C4-2B (cell line): ENCODE results near the gene SMTNL2.

ENCODE experiments used
- CTCF ChIP-seq: fragments of 450-650 bp; conservative IDR thresholded peaks from 2 replicates; pipeline ENCODE4 v1.5.1; 2017; ENCODE audit warnings: mild to moderate bottlenecking
- ZFX ChIP-seq: fragments of 450-650 bp; IDR thresholded peaks from 2 replicates; pipeline ENCODE4 v1.6.1; 2017

GRCh38 chr17:4617590-4618351, 33.4 kb downstream of the SMTNL2 start:
- TF ChIP-seq CTCF = no peak
- TF ChIP-seq ZFX = no peak
